ENCODE results near the gene NRXN3. TPM values are rescaled to one million over a fixed set of nuclear protein-coding genes. Genes with fewer than 3 reads are reported as not detected.

The NRXN3 gene
- polyA plus RNA-seq, 4 donors: 6.4 to 7.2 (median 7.0) TPM

DNA sequence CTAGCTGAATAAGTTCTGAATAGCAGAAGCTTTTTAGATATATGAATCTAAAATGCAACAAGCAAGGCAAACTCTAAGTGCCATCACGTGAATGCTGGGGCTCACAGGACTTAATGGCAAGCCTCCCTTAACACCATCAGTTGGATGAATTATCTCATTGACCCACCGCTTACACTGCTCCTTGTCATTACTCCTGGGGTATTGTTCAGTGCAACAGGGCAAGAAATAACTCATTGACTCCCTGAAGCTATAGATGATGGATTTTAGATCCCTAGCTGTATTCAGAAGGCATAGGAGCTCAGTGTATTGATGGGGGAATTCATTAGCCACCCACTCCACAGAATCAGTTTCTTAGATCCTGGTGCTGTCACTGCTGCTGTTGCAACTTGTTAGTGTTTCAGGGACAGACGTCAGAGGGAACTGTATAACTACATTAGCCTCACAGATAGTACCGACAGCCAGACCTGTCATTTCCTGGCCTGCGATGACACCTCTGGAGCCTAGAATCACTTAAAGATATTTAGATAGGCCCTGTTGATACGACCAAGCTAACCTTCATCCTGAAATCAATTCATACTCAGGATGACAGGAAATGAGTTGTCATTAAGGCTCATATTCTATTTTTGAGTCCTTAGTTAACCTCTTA, 1305.8 kb downstream of the NRXN3 start:
- DNase-seq (ENCODE audit: low read depth in 4 of 4, low spot score in 3 of 4): no peak

DNA sequence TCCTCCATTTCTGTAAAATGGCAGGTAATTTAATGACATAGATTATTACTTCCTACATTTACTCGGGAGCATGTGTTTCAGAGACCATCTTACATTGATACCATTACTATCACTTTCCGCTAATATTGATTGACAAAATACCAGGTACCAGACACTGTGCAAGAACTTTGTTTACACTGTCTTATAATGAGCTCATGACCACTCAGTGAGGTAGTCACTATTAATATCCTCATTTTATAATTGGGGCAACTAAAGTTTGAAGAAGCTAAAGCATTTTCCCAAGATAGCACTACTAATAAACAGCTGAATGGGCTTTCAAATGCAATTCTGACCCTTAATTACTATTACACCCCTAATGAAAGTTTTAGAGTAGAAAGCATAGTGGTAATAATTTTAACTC, 1306.4 kb downstream of the NRXN3 start:
- DNase-seq (ENCODE audit: low read depth in 4 of 4, low spot score in 3 of 4): no peak

DNA sequence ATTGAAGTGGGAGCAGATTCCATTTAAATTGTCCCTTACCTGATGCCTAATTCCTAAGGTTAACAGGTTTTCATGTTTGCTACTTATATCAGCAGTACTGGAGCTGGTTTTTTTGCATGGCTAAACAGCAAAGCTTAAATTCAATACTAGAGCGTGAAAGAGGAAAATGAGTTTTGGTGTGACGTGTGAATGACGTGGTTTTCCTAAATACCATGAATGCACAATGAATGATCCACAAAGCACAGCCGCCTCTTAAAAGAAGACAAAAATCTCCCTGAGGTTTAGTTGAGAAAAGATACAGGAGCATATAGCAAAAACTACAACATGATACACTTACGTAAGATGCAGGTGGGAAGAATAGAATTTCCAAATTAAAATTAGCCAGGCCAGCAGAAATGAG, 1310.0 kb downstream of the NRXN3 start:
- no peak for DNase-seq (ENCODE audit: low read depth in 4 of 4, low spot score in 3 of 4)

DNA sequence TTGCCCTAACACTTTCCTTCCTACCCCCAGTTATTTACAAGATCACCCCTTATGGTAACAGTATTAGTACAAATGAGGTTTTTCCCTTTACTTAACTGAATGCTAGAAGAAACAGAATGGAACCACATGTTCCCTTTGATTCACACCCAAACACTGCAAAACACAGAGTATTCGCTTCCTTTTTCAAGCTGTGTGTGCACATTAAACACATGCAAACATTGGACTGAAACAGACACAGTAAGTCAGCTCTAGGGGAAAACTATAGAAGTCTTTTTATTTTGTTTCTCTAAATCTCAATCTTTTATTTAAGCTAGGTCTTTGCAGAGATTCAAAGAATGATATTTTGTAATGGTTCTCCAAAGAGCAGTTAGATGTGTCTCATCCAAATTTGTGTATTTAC, 1312.7 kb downstream of the NRXN3 start:
- DNase-seq (ENCODE audit: low read depth in 4 of 4, low spot score in 3 of 4): no peak

DNA sequence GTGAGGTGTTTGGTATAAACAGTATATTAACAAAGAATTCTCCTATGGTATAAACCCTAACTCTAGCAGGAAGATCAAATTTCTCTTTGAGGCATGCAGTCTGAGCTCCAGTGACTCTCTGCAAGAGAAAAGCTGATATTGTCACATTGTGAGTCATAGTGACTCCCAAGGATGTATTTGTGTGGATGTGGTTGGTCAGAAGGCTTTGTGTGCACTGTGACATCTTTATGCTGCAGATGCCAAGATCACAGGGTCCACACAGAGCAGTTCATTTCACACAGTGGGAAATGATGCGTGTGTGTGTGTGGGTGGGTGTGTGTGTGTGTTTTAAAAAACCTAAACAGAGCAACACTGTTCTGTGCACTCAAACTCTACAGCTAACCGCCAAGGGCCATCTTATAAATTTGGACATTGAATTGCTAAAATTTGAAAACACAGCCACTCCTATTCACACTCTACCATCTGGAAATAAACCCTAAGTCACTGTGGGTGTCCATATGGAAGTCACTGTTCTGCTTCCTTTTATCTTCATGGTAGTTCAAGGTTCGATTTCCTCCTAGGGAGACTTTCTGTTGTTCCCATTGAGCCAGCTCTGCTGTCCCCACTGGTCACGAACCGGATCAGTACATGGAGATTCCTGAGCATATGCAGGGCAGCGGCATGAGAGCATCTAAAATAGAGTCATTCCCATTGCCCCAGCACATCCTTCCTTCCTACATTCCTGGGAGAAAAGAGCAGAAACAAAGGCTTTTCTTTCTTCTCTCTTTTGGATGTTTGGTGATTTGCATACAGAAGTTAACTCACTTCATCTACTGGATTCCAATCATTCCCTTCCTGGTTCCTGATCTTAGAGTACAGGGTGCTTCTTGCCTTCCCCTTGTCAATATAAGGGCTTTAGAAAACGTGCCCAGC, 1313.6 kb downstream of the NRXN3 start:
- DNase-seq (ENCODE audit: low read depth in 4 of 4, low spot score in 3 of 4): no peak

DNA sequence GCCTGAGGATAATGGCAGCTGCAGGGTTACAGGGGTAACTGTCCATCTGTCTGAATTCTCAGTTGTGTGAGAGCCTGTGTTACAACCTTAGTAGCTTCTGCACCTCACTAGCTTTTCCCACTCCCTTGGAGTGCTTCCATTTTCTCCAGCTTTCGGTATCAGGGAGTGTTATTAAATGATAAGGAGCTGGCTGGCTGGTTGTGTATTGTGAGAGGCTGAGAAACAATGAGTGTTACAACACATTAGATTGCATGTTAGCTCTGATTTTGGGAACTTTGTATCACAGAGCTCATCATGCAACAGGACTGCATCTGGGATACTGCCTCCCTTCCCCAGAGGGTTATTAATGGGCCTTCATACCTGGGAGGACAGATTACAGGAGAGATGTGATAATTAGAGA, 1317.5 kb downstream of the NRXN3 start:
- DNase-seq (ENCODE audit: low read depth in 4 of 4, low spot score in 3 of 4): no peak

DNA sequence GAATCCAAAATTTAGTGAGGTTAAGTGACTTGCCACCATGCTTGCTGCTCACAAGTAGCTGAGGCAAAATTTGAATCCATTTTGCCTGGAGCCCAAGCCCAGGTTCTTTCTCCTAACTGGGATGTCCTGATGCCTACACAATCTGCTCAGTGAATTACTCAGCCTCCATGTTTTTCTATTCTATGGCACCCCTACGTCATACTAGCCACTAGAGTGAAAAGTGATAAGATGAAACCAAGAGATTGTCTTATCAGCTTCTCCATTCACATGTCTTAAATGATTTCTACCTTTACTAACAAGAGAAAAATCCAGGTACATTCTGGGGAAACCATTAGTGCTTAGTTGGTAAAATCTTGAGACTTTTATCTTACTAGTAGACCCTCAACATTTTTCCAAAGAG, 1321.0 kb downstream of the NRXN3 start:
- DNase-seq (ENCODE audit: low read depth in 4 of 4, low spot score in 3 of 4): no peak

DNA sequence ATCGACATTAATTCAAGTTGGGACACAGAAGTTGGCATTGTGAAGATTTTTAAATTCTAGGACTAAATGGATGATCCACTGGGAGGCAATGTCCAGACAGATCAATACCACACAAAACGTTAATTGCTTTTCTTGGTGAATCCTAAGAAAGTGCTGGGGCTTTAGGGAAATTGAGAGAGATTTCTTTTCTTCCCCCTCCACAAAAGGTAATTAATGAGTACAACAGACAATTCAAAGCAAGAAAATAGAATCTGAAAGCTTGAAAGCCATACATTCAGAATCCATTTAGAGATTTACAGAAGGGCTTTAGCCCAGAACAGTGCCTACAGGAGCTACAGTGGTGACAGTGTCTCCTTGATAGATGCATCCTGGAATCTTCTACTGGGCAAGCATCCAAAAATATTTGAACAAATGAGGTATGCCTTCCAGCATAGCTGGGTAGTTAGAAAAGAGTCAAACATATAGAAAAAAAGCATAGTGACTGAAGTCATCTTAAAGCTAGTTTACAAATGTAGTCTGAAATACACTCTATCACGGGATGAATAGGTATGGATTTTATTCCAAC, 1323.0 kb downstream of the NRXN3 start:
- no peak for DNase-seq (ENCODE audit: low read depth in 4 of 4, low spot score in 3 of 4)

DNA sequence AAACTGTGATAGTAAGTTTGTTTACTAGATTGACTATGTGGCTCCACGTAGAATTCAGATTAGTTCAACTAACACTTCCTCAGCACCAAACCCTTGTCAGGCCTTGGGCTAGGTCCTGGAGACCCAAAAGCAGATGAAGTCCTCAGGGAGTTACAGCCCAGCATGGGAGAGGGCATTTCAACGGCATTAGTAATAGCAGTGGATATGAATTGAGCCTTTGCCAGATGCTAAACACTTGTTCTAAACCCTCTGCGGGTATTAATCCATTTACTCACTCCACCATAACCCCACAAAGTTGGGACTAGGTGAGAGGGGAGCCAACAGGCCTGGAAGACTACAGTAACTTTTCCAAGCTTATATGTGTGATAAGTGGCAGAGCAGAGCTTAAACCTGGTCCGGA, 1326.5 kb downstream of the NRXN3 start:
- no peak for DNase-seq (ENCODE audit: low read depth in 4 of 4, low spot score in 3 of 4)

DNA sequence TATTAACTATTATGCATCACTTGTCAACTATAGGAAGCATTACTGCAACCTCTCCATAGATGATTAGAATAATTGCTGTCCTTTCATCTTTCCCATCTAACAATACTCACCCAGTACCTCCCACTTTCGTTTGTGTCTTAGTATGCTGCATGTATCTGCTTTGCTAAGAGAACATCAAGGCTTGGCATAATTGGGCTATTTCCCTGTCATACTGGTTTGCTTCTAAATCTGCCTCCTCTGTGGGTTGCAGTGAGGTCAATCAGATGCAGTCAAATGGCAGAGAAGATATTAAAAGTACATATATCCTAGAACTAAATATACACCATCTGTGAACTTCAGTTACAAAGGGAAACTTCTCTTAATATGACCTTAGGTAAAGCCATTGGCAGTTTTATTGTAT, 1330.3 kb downstream of the NRXN3 start:
- DNase-seq (ENCODE audit: low read depth in 4 of 4, low spot score in 3 of 4): no peak

DNA sequence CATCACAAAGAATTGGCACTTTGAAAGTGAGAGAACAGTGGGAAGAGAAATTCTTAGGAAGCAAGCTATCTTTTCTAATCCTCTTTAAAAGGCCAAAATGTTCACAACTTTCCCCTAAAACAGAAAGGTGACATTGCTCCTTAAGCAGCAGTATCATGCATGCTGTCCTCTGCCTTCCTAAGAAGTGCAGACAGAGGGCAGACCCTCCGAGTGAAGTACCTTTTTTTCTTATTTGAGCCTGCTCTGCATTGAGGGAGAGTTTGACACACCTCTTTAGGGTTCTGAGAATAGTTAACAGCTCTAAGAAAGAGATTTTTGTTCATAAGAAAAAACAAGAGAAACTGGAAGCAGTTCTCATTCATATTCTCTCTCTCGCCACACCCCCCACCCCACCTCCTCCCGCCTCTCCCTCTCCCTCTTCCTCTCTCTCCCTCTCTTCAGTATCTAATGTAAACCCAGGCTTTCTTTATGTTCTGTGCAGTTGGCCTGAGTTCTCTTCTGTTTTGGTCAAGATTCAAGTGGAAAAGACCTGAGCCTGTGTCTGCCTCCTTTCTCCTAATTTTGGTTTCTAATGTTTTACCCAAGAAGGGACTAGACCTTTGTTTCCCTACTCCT, 1332.1 kb downstream of the NRXN3 start:
- no peak for DNase-seq (ENCODE audit: low read depth in 4 of 4, low spot score in 3 of 4)

DNA sequence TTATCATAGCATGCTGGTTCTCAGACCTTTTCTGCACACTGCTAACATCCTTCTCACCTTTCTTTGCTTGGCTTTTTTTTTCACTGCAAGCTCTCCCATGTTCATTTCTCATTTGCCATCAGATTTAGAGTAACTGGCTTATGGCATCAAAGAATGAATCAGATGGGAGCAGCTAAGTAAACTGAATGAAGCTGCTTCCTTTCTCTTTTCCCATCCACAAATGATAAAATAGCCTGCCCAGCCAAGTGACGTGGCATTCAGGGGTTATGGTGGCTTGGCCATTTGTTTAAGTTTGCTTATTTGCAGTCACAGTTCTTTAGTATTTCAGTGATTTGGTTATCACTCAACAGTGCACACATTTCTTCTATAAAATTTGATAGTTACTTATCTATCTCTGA, 1332.6 kb downstream of the NRXN3 start:
- no peak for DNase-seq (ENCODE audit: low read depth in 4 of 4, low spot score in 3 of 4)

DNA sequence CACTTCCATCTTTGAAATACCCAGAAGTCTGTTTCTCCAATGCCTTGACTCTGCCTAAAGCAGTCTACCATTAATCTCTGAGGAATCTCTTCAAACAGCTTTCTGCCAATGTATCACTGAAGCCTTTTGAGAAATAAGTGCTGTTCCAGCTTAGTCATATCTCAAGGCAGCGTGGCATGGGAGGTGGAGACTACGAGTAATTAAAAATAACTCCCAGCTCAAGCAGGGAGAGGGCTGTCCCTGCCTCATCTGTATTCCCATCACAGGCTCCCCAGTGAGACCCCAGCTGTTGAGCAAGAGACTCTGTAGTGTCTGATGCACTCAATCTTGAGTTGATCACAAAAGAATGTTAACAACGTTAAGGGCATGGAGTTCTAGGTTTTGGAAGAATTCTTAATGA, 1340.5 kb downstream of the NRXN3 start:
- DNase-seq (ENCODE audit: low read depth in 4 of 4, low spot score in 3 of 4): no peak

DNA sequence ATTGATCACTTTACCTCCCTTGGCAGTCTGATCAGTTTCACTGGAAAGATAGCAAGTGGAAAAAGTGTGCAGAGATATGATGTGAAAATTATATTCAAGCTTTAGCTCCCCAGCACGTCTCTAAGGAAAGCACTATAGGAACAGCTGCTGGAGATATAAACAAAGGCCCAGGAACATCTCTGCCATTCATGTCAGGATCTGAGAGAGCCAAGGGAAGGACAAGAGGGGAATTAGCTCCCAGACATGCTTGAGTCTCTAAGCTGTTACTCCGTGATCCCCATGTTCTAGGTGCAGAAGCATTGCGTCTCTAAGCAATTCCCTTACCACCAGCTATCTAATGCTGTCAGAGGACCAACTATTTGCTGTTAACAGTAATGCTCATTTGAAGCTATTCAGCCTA, 1341.0 kb downstream of the NRXN3 start:
- no peak for DNase-seq (ENCODE audit: low read depth in 4 of 4, low spot score in 3 of 4)

DNA sequence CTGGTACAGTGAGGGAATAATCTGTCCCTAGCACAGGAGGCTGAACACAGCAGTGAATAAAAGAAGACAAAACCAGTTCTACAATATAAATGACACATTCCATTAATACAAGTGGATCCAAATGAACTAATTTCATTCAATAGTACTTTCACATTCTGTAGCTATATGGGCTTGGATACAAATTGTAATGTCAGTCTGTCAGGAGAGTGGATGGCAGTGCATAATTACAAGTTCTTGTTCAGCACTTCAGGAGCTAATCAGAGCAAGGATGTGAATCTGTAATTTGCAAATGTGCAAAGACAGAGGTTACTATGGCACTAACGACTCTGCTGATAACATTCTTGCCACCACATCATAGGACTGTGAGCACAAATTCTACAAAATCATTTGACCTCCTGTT, 1343.3 kb downstream of the NRXN3 start:
- no peak for DNase-seq (ENCODE audit: low read depth in 4 of 4, low spot score in 3 of 4)

DNA sequence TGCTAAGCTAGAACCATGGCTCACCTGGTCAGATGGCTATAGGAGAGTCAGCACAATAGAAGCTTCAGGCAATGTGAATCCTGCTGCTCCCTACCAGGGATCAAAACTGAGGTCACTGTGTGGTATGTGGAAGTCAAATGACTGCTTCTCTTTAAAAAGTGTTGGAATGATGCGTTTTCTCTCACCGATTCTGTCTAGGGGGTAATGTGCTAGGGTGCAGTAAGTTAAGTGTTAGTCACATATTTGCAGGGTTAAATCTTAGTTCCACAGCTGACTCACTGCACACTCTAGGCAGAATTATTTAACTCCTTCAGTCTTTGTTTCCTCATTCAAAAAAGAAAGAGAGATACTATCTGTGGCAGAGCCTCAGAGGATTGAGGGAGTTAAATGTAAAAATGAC, 1344.5 kb downstream of the NRXN3 start:
- DNase-seq (ENCODE audit: low read depth in 4 of 4, low spot score in 3 of 4): no peak

DNA sequence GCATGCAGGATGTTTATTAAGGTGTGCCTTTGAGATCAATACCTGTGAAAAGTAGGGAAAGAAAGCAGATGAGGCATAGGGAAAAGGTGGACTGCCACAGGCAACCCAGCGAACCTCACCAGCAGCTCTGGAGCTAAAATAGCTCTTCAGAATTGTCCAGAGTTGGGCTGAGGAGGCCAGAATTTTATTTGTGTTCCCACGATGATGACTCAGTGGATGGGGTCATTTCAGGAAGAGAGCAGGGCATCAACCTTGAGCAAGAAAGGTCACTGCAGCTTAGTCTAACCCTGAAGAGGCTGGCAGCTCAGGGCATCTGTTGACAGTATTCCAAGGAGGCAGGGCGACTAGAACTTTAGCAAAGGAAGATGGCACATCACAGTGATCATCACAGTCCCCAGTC, 1345.0 kb downstream of the NRXN3 start:
- DNase-seq (ENCODE audit: low read depth in 4 of 4, low spot score in 3 of 4): no peak

DNA sequence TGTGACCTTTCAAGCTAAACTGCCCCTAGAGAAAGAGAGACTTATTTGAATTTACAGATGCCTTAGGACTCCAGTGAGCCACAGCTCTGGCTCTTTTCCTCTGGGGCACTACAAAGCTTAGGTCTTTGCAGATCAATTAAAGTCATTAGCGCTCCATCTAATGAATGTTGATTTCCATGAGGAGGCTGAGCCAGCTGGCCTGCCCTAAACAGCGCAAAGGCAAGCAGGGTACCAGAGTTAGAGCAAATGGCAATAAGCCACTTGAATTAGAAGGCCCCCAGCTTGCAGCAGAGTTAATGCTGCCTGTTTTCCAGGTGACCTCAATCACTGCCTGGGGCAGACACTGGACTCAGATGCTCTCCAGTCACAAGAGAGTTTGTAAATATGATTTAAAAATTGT, 1345.8 kb downstream of the NRXN3 start:
- DNase-seq (ENCODE audit: low read depth in 4 of 4, low spot score in 3 of 4): no peak

DNA sequence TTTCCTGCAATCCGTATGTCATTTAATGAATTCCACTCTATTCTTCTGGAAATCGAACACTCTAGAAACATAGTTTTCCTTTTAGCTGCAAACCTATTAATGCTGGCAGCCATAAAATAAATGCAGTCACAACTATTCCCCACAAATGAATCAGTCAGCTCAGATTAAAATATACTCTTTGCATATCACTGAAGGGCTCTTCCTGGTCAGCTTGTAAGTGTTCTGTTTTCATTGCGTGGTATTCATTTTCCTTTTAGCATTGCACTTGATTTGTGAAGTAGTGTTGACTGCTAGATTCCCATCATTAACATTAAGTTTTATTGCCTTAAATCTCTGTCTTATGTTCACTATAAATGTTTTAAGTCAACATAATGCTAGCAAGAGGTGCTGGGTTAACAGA, 1355.2 kb downstream of the NRXN3 start:
- DNase-seq (ENCODE audit: low read depth in 4 of 4, low spot score in 3 of 4): no peak

DNA sequence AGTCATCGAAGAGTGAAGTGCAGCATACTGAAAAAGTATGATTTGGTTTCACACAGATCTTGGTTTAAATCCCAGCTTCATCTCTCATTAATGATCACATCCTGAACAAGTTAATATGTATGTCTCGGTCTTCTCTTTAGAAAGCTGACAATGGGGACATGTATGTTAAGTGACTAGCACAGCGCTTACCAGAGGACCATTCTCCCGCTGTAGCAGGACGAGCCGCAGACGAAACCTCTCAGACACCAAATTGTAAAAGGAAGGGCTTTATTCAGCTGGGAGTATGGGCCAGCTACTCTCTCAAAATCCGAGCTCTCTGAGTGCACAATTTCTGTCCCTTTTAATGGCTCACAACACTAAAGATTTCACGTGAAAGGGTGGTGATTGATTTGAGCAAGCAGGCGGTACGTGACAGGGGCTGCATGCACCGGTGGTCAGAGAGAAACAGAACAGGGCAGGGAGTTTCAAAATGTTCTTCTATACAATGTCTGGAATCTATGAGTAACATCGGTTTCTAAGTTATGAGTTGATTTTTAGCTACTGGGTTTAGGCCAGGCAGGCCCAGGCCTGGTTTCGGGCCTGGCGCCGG, 1358.7 kb downstream of the NRXN3 start:
- no peak for DNase-seq (ENCODE audit: low read depth in 4 of 4, low spot score in 3 of 4)

DNA sequence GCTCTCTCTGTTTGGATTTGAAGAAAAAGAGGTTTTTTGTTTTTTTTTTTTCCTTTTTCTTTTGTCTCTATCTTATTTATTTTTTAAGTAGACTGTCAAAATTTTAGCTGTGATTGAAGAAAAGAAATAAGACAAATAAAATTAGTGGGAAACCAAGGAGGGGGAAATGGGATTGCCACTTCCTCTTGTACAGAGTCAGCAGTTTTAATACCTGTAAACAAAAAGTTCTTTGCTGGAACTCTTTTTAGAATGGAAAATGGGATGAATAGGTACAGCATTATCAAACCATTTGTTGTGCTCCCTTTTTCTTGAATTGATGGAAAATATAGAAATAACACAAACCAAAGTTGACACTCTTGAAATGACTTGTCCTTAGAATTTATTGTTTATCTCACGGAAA, 1360.4 kb downstream of the NRXN3 start:
- DNase-seq (ENCODE audit: low read depth in 4 of 4, low spot score in 3 of 4): no peak

Measured in left renal pelvis (tissue), 4 donors.